ENCODE data around the gene KCNN3.

- no peak for TF ChIP-seq SIN3A (IDR thresholded peaks at IDR 0.05; ENCODE audit: borderline replicate concordance, insufficient read depth, low read length)
- TF ChIP-seq REST (IDR thresholded peaks at IDR 0.05; ENCODE audit: insufficient read depth in 1 of 2, low read depth in 2 of 2, low read length in 2 of 2): no peak
Observed at GRCh38 chr1:154760469-154760933, 109.6 kb downstream of the KCNN3 start.

Data from PFSK-1 (cell line).